ENCODE data around the gene ATP2B3.

ATP2B3 gene

GRCh38 chrX:153490217-153490930 lies 27.1 kb upstream of the ATP2B3 start:
- no peak for FAIRE-seq

- FAIRE-seq, result no peak
Observed at GRCh38 chrX:153491351-153491914, 26.0 kb upstream of the ATP2B3 start.

DNA sequence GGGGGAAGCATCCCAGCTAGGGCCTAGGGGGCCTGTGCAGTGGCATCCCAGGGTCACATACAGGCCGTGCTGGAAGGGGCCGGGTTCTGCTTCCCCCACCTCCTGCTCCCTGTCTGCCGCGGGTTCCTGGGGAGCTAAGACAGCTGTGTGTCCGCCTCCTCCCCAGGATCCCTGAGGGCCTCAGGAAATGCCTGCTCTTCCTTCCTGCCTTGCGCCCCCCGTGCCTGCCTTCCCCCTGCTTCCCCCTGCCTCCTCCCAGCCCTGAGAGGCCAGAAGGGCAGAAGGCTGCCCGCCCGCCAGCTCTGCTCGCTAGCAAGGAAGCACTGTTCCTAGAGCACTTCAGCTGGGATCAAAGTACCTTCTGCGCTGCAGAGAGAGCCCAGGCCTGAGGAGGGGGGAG lies 25.5 kb upstream of the ATP2B3 start:
- no peak for FAIRE-seq

- FAIRE-seq, result no peak
Observed at GRCh38 chrX:153492543-153492942, 24.9 kb upstream of the ATP2B3 start.

DNA sequence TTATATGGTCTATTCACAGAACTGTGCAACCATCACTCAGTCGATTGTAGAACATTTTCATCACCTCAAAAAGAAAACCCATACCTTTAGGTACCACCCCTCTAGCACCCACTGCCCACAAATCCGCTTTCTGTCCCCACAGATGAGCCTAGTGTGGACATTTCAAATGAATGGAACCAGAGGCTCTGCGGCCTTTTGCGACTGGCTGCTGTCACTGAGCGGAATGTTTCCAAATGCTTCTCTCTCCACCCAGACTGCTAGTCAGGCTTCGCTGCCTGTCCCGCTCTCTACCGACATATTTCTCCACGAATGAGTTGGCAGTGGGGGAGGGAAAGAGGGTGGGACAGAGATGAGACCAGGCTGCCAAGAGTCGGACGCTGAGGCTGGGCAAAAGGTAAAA lies 24.4 kb upstream of the ATP2B3 start:
- FAIRE-seq, result no peak

- FAIRE-seq, result no peak
Observed at GRCh38 chrX:153494061-153494460, 23.4 kb upstream of the ATP2B3 start.

DNA sequence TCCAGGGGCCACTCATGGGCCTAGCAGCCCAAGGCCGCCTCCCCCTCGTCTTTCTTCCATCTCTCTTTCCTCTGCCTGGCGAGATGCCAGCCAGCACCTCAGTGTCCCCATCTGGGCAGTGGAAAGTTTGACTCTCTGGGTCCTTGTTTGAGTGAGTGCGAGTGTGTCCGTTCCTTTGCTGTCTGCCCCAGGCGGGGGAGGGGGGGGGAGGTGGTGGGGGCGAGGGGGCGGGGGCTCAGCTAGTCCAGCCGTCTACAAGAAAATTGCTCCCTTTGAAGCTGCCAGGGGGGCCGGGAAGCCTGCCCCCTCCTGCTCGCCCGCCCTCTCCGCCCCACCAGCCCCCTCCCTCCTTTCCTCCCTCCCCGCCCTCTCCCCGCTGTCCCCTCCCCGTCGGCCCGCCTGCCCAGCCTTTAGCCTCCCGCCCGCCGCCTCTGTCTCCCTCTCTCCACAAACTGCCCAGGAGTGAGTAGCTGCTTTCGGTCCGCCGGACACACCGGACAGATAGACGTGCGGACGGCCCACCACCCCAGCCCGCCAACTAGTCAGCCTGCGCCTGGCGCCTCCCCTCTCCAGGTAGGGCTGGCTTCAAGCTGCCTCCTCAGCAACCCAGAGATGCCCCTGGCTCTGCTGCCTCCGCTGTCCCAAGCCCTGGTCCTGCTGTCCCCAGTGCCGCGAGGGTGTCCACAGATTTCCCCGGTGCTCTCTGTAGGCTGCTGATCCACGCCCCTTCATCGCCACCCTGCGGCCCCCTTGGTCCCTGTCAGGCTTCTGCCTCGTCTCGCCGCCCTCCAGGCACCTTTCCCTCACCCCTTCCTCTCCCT lies 22.7 kb upstream of the ATP2B3 start, which contains the start of gene BGN:
Gene BGN (plus strand): TSS at position 440 of the 821 bp plus-strand sequence. CDS start 9,652 bp downstream, outside the sequence.
- no peak for FAIRE-seq

GRCh38 chrX:153495362-153495751 lies 22.1 kb upstream of the ATP2B3 start:
- no peak for FAIRE-seq

DNA sequence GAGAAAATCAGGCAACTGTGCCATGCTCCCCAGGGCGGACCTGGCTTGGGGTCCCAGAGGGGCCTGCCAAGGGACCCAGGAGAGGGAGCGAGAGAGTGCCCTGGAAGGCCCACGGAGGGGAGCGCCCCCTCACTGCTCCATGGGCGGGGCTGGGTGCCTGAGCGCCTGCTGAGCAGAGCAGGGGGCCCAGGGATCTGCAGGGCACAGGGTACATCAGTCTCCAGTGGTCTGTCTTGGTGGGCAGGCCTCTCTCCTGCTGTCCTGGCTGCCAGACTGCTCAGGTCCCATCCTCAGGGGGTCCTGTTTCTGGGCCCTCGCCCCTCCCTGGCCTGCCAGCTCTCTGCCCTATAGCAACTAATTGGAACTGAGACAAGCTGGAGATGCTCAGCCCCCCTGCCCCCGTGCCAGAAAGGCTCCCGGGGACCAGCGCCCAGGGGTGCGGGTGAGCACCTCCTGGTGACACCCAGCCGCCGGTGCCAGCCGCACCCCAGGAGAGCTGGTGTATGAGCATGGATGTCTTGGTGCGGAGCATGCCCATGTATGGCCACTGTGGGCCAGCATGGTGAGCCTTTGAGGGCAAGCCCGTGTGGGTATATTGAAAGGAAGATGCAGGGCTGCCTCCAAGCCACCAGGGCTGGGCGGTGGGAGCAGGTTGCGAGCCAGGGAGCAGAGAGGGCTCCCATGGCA lies 21.4 kb upstream of the ATP2B3 start:
- FAIRE-seq, result no peak

GRCh38 chrX:153496590-153496959 lies 20.9 kb upstream of the ATP2B3 start:
- no peak for FAIRE-seq

GRCh38 chrX:153498453-153498852 lies 19.0 kb upstream of the ATP2B3 start:
- no peak for FAIRE-seq

DNA sequence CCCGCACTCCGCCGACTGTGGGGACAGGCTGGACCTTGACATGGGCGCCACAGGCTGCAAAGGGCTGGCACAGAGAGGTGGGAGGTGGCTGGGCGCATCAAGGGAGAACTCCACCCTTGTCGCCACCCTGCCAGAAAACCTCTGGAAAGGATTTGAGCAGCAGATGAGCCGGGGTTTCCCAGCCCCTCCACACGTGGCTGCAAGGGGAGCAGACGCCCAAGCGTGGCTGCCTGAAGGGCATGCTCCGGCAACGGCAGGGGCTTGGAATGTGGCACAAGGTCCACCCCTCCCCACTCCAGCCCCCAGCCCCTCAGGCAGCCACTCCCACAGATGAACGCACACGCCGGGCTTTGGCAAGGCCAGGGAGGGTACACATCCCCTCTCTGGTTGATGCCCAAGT lies 18.1 kb upstream of the ATP2B3 start:
- no peak for FAIRE-seq

GRCh38 chrX:153499876-153500275 lies 17.6 kb upstream of the ATP2B3 start:
- FAIRE-seq, result no peak

DNA sequence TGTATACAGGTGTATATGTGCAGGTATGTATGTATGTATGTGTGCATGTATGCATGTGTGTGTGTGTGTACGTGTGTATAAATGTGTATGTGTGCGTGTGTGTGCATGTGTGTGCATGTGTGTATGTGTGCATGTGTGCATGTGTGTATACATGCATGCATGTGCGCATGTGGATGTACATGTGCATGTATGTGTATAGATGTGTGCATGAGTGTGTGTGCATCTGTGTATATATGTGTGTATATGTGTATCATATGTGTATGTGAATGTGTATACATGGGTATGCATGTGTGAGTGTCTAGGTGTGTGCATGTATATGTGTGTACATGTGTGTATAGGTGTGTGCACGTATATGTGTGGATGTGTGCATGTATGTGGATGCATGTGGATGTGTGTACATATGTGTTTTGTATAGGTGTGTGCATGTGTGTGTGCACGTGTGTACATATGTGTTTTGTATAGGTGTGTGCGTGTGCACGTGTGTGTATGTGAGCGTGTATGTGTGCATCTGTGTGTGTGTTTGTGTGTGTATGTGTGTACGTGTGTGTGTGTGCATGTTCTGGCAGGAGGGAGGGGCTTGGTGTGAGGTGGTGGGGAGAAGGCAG lies 16.7 kb upstream of the ATP2B3 start:
- FAIRE-seq, result no peak

DNA sequence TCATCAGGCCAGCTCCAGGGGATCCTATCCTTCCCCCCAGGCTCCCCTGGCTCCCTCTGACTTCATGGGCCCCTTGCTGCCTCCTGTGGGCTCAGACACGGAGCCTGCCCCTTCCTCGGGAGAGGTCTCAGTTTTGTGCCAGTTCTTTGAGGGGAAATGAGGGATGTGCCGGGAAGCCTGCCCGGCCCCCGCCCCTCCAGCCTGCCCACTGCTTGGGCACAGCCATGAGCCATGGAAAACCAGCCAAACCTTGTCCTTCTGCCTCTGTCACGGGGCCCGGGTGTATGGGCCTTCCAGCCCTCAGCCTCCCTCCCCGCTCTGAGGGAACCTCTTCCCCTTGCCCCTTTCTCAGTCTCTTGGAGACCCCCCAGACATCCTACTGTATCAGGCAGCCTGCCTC lies 15.9 kb upstream of the ATP2B3 start:
- no peak for FAIRE-seq

GRCh38 chrX:153502131-153502530 lies 15.3 kb upstream of the ATP2B3 start:
- no peak for FAIRE-seq

- no peak for FAIRE-seq
Observed at GRCh38 chrX:153502796-153503195, 14.6 kb upstream of the ATP2B3 start.

DNA sequence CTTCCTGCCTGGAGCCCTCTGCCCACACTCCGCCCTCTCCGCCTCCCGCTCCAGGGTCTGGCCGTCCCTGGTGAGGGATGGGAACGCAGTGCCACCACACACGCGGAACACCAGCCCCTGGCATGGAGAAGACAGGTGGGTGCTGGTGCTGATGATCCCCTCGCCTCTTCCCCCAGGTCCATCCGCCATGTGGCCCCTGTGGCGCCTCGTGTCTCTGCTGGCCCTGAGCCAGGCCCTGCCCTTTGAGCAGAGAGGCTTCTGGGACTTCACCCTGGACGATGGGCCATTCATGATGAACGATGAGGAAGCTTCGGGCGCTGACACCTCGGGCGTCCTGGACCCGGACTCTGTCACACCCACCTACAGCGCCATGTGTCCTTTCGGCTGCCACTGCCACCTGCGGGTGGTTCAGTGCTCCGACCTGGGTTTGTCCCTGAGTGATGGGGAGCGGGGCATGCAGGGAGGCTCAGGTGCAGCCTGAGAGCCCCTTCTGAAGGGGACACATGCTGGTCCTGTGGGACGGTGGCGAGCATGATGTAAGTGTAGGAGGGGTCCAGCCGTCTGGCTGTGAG lies 12.9 kb upstream of the ATP2B3 start:
- no peak for FAIRE-seq

DNA sequence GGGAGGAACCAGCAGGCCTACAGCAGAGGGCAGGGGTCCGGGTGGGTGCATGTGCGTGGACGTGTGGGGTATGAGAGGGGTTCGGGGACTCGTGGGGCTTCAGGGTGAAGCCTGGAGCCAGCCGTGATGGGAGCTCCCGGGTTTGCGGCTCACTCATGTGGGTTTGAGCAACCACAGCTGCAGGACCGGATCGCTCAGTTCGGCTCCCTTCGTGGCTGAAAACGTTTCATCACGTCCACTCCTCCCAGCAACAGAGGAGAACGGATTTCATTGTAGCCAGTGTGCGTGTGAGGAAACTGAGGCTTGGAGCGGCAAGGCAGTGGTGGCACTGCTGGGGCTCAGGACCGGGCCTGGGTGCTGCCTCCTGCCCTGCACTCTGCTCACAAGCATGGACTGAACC lies 12.1 kb upstream of the ATP2B3 start:
- no peak for FAIRE-seq

DNA sequence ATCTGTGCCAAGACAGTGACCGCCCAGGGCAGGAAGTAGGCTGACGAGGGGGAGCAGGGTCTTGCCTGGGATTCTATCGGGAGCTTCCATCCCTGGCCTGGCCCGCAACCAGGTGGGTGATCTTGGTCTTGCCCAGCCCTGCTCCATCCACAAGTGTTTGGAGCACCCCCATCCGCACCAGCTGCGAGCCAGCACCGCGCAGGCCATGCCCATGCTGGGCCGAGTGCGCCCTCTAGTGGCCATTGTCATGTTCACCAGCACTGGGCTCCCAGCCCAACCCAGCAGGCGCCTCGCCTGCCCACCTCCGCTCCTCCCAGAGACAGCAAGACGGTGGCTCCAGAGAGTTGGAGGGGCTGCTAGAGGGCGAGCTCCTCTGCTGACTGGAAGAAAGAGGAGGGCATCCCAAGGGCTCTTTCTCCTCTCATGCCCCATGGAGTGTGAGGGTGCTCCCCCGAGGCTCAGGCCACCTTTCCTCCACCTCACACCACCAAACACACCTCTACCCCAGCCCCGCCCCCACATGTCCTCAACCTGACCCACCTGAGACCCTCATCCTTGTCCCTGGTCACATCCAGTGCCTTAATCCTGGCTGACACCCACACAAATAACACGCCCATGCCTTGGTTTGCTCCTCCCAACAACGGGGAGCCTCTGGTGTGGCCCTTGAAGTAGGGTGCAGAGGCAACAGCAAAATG lies 9.8 kb upstream of the ATP2B3 start:
- no peak for FAIRE-seq

DNA sequence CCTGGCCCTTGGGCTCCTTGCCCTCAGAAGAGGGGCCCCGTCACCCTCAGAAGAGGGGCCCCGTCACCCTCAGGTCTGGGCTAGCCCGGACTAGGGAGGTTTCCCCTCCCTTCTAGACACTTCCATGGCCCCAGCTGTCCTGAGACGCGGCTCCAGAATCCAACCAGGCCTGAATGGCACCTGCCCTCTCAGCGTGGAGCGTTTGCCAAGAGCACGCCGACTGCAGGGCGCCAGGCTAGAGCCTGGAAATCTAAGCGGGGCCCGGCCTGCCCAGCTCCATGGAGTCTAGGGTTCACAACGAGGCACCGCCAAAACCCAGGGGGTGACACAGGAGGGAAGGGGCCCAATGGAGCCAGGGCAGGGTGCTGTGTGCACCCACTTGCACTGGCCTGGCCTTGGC lies 7.8 kb upstream of the ATP2B3 start:
- FAIRE-seq, result no peak

GRCh38 chrX:153510383-153510782 lies 7.1 kb upstream of the ATP2B3 start:
- FAIRE-seq, result no peak

Measured in endometrium (tissue), 2 donors.